Stimulated activated CD8-positive, alpha-beta memory T cell treated with anti-CD3 and anti-CD28 coated beads, Interleukin-4, amount 100 ng/mL, for 1 hour (primary cell): ENCODE data around the gene DPP4.
"Not testable (repeated sequence)": the region's sequence is repeated elsewhere in the genome, so short reads cannot be mapped to it uniquely, and the experiment has no call there.

Experiments
- DNase-seq, 2 donors: peaks; one replicate each; pipeline ENCODE4 v3.0.0-alpha.2; 2020; ENCODE audit warnings: low read depth in 2 of 2, low spot score in 1 of 2

Gene DPP4

DNA sequence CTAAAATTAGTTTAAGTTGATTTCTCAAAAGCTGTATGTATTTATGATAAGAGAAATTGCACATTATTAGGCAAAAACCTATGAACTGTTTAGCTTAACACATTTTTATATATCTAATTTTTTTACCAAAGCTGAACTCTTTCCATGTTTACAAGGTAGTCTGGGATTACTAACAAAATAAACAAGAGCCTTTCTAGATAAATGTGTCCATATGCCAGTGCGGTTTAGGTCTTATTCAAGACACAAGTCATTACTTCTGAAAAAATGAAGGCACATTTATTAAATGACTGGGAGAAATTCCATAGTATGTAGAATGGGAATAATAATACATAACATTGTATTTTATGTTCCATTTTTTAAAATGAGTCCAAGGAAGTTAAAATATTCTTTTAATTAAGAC, 82.0 kb downstream of the DPP4 start:
- DNase-seq = no peak

DNA sequence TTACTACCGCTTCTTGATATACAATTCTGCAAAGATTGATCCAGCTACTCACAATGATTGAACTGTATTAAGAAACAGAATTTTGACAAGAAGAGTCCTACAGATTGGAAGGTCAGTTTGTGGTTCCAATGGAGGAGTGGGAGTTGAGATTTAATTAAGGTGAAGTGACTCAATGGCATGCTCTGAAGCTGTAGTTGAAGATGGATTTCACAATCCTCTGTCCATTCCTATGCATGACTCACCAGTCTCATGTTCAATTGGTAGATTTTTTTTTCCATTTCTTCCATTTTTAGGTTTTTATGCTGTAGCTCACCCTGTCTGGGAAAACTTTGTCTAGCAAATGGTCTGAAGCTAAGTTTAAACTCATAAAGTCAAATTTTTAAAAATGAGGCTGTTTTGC, 83.3 kb downstream of the DPP4 start:
- DNase-seq = no peak

DNA sequence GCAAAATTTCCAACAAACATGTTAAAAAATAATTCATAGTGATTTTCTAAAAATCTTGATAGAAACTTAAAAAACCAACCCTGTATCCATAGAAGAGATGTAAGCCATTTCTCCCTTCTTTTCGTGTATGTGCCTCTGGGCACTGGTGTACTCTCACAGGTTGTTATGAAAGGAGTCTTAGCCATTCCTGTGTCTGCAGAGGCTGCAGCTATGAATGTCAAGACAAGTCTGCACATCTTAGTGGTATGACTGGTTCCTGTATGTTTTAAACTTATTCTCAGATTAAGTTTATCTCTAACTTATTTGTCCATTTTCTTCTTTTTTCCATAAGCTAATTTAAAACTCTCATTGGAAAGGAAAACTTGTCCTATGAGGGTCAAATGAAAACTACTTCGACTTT, 84.0 kb downstream of the DPP4 start:
- no peak for DNase-seq

DNA sequence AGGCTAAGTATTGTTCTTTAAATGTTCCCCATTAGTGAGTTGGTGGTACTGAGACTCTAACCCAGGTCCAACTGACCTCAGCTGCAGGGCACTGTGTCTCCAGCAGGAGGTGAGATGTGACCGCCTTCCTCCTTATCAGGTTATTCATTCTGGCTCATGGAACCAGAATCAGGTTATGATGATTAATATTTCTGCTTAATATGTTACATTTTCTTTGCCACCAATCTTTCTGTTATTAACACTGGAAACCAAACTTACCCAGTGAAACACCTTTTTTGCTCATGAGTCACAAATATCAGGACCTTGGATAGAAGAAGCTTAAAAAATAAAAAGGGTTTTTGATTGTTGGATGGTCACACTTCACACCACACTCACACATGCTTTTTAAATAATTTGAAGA, 85.4 kb downstream of the DPP4 start:
- no peak for DNase-seq

DNA sequence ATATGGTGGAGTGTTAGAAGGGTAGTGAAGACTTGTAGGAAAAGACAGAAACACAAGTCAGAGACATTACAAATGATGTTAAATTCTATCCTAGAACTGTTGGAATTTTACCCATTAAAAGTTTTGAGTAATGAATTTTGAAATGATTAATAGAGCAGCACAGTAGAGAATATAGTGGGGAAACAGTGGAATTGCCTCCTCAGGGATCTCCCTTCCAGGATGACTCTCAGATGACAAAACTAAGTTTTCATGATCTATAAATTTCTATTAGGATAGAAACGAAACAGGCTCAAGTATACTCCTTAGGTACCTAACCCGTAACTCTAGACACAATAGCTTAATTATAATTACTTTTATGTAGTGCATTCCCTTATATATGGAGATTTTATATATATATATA, 86.7 kb downstream of the DPP4 start:
- no peak for DNase-seq

DNA sequence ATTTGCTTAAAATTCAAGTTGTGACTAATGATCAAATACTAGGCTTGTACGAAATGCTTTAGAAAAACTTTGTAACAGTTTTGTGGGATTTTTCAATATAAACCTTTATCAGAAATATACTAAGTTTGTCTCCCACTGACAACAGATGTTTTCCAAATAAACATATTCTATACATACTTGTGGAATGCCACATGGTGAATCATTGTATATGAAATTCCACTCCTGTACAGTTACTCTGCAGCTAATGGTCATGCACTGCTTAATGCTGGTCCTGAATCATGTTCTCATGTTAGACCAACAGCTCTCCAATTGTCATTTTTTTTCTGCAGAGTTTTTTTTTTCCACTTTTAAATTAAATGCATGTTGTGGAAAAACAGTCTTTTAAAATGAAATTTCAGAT, 90.1 kb downstream of the DPP4 start:
- DNase-seq = no peak

DNA sequence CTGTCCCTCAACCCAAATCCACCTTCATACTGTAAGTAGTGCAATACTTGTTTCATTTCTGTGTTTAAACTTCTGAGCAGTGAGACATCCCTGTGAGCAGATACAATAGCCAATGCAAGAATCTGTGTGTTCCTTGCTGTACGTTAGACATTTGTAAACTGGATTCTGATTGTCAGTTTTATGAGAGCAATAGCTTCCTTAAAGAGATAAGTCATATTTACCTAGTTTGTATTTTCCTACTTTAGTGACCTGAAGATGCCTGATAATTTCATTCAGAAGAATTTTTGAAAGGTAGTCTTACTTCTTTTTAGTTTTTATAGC, 90.7 kb downstream of the DPP4 start:
- no peak for DNase-seq

DNA sequence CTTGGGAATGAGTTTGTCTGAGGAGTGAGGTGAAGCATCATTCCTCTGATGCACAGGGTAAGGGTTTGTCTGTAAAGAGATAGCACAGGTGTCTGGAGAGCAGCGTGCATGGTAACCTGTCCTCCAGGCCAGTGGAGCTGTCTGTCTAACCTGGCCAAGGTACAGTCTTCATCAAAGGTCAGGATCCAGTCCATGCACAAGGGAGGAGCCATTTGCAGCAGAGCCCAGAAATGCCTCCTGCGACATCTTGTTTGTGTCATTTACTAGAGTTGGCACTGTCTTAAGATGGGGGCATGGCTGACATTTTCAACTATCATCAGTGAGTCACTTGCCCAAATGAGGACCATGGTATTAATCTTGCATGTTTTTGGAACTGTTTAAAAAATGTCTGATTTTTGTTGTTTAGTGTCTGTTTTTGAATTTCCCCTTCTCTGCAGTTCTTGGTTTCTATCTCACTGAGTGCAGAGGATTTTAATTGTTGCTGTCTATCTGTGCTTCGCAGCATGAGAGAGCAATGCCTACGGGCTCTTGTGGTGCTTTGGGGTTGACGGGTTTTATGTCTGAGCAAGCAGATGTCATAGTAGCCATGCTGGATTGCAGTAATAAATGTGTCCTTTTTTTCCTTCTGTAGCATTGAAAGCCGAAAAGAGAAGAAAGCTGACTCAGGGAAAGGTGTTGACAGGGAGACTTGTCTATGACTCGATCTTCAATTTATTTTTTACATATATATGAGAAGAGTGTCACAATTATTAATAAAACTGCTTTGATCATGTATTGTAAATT, 91.3 kb downstream of the DPP4 start:
- DNase-seq = no peak

DNA sequence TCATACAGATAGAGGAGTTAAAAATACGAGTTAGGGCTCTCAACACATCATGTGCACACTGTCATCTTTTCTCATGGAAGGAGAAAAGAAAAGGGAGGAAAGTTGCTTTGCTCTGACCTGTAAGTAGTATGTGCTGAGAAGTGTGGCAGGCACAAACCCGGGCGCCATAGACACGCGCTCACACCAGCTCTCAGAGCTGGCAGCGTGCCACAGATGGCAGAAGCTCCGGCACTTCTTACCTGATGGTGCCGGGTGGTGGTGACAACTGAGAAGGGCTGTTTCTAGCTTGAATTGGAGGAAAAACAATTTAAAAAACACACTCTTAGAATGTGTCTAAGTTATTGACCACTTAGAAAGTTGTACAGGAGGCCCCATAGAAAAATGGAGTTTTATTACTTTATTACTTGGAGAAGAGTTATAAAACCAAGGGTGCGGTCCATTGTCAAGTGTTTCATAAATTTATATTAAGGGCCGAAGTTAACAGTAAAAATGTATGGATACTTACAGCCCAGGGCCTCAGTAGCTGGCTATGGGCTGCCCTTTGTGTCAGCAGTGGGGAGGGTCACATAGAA, 92.2 kb downstream of the DPP4 start:
- DNase-seq = no peak

DNA sequence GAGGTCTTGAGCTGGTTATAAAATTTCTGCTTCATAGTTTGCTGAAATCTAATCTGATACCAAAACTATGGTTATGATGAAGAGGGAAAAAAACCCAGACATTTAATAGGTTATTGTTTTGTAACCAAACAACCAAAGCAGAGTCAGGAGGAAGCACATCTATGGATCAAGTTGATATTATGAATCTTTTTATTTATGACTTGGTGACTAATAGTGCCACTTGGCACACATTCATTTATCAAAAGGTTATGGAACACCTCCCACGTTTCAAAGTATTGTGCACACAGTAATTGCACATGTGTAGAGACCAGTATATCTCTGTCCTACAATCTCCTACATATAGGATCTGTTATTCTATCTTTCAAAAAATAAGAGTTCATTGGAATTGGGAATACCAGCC, 93.0 kb downstream of the DPP4 start:
- no peak for DNase-seq

DNA sequence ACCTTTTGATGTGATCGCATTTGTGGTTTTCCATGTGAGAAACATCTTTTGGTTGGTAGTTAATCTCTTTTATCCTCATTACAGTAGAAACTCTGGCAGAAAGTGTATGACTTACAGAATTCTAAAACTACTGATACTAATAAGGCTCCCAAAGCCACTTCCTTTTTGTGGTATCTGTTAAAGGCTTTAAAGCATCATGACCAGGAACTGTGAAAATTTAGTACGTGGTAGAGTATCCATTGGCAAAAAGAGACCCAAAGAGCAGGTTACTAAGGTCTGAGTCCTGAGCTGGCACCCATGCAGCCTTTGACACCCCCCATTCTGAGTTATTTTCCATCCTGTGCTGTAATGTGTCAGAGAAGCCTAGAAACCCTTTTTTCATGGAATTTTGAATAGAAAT, 94.5 kb downstream of the DPP4 start:
- no peak for DNase-seq

DNA sequence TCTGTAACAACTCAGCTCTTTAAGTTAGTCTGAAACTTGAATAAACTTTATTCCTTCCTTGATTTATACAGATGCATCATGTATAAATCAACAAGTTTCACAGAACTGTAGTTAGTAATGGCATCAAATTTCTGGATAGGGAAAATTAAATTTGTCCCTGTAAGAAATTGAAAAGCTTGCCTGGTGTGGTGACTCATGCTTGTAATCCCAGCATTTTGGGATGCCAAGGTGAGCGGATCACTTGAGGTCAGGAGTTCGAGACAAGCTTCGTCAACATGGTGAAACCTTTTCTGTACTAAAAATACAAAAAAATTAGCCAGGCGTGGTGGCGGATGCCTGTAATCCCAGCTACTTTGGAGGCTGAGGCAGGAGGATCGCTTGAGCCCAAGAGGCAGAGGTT, 96.1 kb downstream of the DPP4 start:
- not testable (repeated sequence) for DNase-seq

DNA sequence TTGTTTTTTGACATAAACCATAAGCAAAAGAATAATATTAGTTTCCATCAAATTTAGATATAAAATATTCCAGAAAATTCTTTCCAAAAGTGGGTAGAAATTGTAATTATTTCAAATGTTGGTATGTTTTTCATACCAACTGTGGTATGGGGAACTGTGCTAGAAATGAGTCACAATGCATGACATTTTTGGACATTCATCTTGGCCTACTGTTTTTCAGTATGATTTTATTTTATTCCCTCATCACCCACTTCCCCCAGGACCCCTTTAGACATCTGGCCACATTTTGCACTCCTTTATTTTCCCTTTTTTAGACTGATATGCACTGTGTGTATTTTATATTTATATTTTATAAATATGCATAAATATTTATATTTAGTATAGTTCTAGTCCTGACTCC, 97.1 kb downstream of the DPP4 start:
- DNase-seq = no peak

DNA sequence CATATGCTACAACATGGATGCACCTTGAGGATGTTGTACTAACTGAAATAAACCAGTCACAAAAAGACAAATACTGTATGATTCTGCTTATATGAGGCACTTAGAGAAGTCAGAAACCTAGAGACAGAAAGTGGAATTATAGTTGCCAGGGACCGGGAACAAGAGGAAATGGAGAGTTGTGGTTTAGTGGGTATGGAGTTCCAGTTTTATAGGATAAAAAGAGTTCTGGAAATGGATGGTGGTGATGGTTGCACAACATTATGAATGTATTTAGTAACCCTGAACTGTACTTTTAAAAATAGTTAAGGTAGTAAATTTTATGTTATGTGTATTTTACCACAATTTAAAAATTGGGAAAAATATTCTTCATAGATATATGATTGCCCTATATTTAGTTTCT, 97.7 kb downstream of the DPP4 start:
- DNase-seq = no peak

DNA sequence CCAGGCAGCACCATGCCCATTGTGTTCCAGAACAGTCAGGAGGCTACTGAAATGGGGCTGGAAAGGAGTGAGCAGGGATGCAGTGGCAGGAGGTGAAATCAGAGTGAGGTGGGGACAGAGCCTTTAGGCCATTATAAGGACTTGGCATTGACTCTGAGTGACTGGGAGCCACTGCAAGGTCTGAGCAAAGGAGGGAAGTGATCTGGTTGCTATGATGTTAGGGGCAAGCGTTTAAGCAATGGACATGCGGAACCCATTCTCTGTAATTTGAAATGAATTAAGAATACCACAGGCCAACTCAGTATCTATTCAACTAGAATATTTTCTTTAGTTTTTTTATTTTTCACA, 98.2 kb downstream of the DPP4 start:
- DNase-seq = no peak

DNA sequence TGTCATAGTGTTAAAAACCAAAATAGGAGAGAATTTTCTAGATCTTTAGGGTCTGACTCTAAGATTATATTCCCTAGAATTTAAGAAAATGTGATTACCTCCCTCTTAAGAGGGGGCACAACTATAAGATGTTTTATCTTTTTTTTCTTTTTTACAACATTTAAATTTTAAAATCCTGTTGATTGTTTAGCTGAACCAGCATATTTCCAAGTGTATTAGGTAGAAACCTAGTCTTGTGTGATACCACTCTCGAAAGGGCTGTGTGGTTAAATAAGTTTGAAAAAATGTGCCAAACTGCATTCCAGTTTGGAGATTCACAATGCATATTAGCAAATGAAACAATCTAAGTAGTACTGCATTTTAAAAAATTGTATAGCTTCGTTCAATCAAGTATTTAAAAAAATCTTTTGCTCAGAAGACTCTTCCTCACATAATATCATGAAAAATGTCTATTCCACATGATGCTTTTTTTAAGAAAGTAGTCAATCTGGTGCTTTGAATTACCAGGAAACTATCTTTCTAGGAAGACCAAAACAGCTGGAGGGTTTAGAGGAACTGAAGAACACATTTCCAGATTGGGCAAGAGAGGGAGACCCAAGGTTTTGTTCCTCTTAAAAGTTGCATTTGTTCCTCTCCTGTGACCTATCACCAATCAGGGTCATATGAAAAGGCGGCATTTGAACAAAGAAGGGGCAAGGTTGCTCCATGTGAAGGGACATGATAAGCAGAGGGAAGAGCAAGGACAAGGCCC, 98.8 kb downstream of the DPP4 start:
- DNase-seq = no peak

DNA sequence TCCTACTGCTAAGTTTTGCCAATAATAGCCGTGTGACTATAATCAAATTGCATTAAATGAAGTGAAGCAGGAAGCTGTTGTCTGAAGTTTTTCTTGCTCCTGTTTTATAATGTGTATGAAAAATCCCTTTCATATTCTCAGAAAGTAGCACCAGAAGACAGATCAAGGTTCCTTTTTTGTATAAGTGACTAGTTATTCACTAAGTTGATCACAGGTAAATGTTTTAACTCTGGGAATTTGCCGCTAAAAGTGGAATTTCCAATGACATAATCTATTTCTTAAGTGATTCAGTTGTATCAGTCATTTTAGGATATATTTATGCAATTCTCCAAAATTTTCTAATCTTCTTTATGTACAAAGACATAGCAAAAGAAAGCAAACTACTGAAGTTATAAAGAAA, 99.6 kb downstream of the DPP4 start:
- DNase-seq = no peak

DNA sequence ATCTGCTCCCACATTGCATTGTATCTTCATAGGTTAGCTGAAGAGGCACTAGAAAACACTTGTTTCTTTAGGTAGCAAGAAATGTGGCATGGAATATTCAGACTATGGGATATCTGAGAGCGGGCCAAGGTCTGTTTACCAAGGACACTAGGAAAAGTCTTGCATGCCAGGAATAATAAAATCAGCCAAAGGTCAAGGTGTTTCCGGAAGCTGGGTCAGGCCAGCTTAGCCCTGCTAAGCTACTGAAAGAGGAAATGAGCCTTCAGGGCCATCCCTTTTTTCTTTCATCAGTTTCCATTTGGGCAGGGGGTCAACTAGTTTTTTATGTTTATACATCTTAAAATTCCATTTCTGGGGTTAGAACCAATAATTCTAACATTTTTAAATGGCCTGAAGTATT, 101.1 kb downstream of the DPP4 start:
- no peak for DNase-seq

DNA sequence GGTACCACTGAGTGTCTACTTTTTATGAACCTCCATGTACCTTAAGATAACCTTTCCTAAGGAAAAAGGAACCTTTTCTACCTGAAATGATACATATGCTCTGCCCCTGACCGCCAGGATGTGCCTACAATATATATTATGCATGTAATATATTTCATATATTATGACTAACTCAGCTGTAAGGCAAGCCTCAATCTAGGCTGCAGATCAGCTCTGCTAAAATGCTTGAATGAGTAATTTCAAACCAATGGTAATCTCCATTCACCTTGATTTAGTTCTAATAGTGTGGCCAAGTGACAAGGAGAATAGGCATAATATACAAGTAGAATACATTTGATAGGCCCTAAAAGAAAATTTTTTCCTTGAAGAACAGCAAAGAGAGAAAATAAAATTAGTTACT, 101.8 kb downstream of the DPP4 start:
- no peak for DNase-seq

DNA sequence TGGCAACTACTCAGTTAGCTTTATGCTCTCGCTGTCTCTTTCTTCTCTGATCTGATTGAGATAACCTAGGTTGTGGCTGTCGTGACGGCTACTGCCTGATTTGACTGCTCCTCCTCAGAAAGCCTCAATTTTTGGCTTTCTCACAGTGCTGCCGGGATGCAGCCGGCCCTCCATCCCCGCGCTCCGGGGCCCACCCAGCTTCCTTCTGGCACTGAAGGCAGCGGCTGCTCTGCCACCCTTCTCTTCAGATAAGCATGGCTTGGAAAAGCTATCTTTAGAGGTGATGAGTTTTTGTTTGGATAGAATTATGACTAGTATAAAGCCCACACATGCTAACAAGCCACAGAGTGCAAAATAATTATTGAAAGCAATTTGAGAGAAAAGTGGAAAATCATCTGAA, 102.5 kb downstream of the DPP4 start:
- DNase-seq = no peak

DNA sequence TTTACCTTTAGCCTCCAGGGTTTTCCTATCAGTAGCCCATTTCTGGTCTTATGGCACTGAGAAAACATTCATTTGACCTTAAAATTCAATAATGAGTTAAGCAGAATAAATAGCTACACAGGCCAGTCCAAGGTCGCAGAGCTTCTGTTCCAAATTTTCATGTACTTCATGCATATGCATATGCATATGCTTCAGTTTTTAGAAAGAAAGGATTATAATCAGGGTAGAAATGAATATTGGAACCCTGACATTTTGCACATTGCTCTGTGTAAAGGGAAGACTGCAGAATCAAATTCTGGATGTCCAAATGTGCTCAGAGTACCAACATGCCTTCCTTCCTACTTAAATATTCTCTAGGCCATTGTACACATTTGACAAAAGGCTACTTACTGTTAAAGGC, 104.9 kb downstream of the DPP4 start:
- no peak for DNase-seq

DNA sequence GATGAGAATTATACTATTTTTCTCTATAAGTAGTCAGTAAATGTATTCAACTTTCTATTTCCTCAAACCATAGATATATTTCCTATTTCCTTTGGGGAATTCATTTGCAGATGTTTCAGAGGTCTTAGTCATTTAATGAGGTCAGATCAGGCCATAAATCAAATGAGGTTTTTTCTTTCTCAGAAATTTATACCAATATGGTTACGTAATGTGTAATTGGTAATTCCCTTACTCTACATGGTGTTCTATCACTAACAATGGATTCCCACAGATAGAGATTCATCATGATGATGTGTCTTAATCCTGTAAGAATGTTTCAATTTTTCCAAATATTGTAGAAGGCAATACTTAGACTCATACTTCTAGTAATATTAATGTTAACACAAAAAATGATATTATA, 108.0 kb downstream of the DPP4 start:
- no peak for DNase-seq

DNA sequence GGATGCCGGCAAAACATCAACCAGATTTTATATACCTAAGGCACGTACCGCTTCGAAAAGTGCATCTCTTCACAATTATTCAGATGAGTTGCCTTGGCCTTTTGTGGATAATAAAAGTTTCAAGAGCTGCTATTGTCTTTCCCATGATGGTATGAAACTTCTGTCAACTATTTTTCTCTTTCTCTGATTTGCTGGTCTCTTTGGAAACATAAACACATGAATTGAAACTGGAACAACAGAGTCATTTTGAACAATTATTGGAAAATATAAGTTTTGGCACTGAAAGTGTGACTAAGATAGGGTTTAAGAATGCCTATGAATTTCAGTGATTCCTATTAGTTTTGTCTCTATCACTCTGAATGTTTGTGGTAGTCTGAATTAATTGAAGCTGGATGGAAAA, 109.9 kb downstream of the DPP4 start:
- no peak for DNase-seq
